ENCODE measurements around the gene FOXR2. TPM values are rescaled to one million over a fixed set of nuclear protein-coding genes. Genes with fewer than 3 reads are reported as not detected.

The FOXR2 gene
- total RNA-seq, 1 donor = not detected

GRCh38 chrX:55624403-55624802, 1.2 kb downstream of the FOXR2 start:
- TF ChIP-seq, protein P1, sequence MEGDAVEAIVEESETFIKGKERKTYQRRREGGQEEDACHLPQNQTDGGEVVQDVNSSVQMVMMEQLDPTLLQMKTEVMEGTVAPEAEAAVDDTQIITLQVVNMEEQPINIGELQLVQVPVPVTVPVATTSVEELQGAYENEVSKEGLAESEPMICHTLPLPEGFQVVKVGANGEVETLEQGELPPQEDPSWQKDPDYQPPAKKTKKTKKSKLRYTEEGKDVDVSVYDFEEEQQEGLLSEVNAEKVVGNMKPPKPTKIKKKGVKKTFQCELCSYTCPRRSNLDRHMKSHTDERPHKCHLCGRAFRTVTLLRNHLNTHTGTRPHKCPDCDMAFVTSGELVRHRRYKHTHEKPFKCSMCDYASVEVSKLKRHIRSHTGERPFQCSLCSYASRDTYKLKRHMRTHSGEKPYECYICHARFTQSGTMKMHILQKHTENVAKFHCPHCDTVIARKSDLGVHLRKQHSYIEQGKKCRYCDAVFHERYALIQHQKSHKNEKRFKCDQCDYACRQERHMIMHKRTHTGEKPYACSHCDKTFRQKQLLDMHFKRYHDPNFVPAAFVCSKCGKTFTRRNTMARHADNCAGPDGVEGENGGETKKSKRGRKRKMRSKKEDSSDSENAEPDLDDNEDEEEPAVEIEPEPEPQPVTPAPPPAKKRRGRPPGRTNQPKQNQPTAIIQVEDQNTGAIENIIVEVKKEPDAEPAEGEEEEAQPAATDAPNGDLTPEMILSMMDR (IDR thresholded peaks at IDR 0.05; ENCODE audit: insufficient read depth, low read length) = no peak
- DNase-seq (ENCODE audit: low read depth) = no peak
- H3K4me3 ChIP-seq (ENCODE audit: low read depth, low read length) = no peak overlapping the region

DNA sequence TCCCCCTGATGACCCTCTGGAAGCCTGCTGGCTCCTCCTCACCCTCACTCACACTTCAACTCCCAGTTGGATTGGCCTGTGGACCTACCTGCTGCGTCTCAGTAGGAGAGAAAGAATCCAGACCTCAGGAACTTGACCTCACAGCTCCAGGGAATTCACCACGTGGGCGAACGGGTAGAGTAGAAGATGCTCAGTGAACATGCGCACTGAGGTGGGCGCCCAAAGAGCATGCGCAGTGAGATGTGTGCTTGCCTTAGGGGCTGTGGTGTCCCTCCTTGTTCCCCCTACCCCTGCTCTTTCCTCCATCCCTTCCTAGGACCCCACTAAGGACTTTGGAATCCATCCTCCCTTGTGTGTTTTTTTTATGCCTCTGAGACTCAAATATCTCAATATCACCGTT, 12.9 kb downstream of the FOXR2 start:
- DNase-seq (ENCODE audit: low read depth) = no peak
- TF ChIP-seq, protein P1 (IDR thresholded peaks at IDR 0.05; ENCODE audit: insufficient read depth, low read length) = no peak
- no peak overlapping the region for H3K4me3 ChIP-seq (ENCODE audit: low read depth, low read length)

DNA sequence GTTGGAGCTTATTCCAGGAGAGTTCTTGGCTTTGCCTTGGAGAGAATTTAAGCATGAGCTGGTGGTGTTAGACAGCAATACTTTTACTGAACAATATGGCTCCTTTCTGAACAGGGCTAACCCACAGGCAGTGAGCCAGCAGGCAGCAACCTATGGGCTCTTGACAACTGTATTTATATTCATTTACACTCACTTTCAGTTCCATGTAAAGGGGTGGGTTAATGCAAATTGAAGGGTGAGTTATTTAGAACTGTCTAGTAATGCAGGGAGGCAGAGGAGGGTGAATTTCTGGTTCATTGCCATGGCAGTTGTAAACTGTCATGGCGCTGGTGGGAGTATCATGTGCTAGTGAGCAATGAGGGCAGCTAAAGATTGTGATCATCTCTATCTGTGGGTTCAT, 15.7 kb downstream of the FOXR2 start:
- no peak overlapping the region for H3K4me3 ChIP-seq (ENCODE audit: low read depth, low read length)
- TF ChIP-seq, protein P1 (IDR thresholded peaks at IDR 0.05; ENCODE audit: insufficient read depth, low read length) = no peak
- no peak for DNase-seq (ENCODE audit: low read depth)

DNA sequence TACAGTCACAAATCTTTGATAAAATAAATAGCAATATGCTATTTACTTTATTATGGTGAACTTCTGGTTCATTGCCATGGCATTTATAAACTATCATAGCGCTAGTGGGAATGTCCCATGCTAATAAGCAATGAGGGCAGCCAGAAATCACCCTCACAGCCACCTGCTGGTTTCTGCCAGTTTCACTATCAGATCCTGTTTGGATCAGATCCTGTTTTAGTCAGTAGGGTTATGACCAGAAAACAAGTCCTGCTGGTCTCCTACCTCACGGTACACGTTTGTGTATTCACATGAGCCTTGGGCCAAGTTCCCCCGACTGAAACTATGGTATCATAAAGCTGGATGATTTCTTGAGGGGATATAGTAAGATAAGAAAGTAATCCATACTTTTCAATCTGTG, 17.7 kb downstream of the FOXR2 start:
- TF ChIP-seq, protein P1 (IDR thresholded peaks at IDR 0.05; ENCODE audit: insufficient read depth, low read length) = no peak
- H3K4me3 ChIP-seq (ENCODE audit: low read depth, low read length) = no peak overlapping the region
- DNase-seq (ENCODE audit: low read depth) = no peak

DNA sequence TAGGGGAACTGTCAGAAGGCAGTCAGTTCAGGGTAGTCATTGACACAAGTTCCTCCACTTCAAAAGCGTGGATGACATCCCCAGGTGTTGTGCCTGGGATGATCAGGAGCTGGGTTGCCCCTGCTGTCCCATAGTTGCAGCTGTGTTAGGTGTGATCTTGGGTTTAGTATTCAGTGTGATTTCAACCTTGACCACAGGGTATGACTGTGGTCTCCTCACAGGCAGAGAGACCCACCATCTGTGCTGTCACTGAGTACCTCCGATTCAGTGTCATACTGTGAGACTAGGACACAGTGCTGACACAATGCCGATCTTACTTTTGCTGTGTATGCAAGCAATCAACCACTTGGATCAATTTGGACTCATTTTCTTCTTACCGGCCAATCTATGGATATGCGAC, 25.2 kb downstream of the FOXR2 start:
- H3K4me3 ChIP-seq (ENCODE audit: low read depth, low read length) = no peak overlapping the region
- DNase-seq (ENCODE audit: low read depth) = no peak
- TF ChIP-seq, protein P1 (IDR thresholded peaks at IDR 0.05; ENCODE audit: insufficient read depth, low read length) = no peak

GRCh38 chrX:55659931-55660330, 36.7 kb downstream of the FOXR2 start:
- DNase-seq (ENCODE audit: low read depth) = no peak
- no peak overlapping the region for H3K4me3 ChIP-seq (ENCODE audit: low read depth, low read length)
- TF ChIP-seq, protein P1 (IDR thresholded peaks at IDR 0.05; ENCODE audit: insufficient read depth, low read length) = no peak

DNA sequence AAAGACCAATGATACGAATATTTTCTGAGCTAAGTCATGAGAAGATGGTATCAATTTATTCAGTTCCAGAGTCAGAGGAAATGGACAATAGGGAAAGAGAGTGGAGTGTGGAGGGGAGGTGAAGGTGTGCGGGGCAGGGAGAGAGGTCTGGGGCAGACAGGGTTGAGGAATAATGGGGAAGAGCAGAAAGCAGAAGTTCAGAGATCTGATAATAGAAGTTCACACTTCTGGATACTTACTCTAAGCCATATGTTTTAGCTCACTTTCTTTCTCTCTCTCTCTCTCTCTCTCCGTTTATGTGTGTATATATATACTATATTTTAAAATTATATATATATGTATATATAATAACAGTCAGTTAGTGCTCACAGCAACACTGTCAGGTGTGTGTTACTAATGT, 40.4 kb downstream of the FOXR2 start:
- TF ChIP-seq, protein P1 (IDR thresholded peaks at IDR 0.05; ENCODE audit: insufficient read depth, low read length) = no peak
- no peak overlapping the region for H3K4me3 ChIP-seq (ENCODE audit: low read depth, low read length)
- DNase-seq (ENCODE audit: low read depth) = no peak
